IMR-90 (cell line): ENCODE data around the gene KDM5B.

ENCODE experiments used
- CEBPB ChIP-seq: IDR thresholded peaks from 2 replicates; pipeline ENCODE4 v1.6.1; 2012; ENCODE audit warnings: low read depth, low read length, improper control_type of control experiment
- CHD1 ChIP-seq: IDR thresholded peaks from 2 replicates; pipeline ENCODE4 v1.6.1; 2012; ENCODE audit warnings: low read depth, low read length, improper control_type of control experiment
- MAFK ChIP-seq: IDR thresholded peaks from 2 replicates; pipeline ENCODE4 v1.6.1; 2012; ENCODE audit warnings: low read depth, low read length, improper control_type of control experiment
- MAZ ChIP-seq: IDR thresholded peaks from 2 replicates; pipeline ENCODE4 v1.6.1; 2012; ENCODE audit warnings: low read depth, mild to moderate bottlenecking, low read length, improper control_type of control experiment, moderate library complexity, borderline replicate concordance
- MXI1 ChIP-seq: IDR thresholded peaks from 2 replicates; pipeline ENCODE4 v1.6.1; 2012; ENCODE audit warnings: low read depth, mild to moderate bottlenecking, low read length, moderate library complexity, borderline replicate concordance
- POLR2A ChIP-seq: IDR thresholded peaks from 2 replicates; pipeline ENCODE4 v1.6.1; 2012; ENCODE audit warnings: mild to moderate bottlenecking, low read depth, low read length
- RAD21 ChIP-seq: IDR thresholded peaks from 2 replicates; pipeline ENCODE4 v1.6.1; 2012; ENCODE audit warnings: low read length, improper control_type of control experiment
- RFX5 ChIP-seq: IDR thresholded peaks from 2 replicates; pipeline ENCODE4 v1.8.0; 2012; ENCODE audit warnings: low read depth, mild to moderate bottlenecking, low read length, moderate library complexity
- SMC3 ChIP-seq: fragments of 150-350 bp; IDR thresholded peaks from 2 replicates; pipeline ENCODE4 v1.6.1; 2016; ENCODE audit warnings: low read depth, mild to moderate bottlenecking, antibody characterized with exemption, low read length, moderate library complexity
- USF2 ChIP-seq: fragments of 150-350 bp; IDR thresholded peaks from 2 replicates; pipeline ENCODE4 v1.6.1; 2017; ENCODE audit warnings: mild to moderate bottlenecking, antibody characterized with exemption, low read length, low read depth
- TF ChIP-seq, protein P1 (sequence below): conservative IDR thresholded peaks from 2 replicates; pipeline ENCODE4 v1.5.1; 2012; ENCODE audit warnings: mild to moderate bottlenecking, low read depth, low read length, improper control_type of control experiment

DNA sequence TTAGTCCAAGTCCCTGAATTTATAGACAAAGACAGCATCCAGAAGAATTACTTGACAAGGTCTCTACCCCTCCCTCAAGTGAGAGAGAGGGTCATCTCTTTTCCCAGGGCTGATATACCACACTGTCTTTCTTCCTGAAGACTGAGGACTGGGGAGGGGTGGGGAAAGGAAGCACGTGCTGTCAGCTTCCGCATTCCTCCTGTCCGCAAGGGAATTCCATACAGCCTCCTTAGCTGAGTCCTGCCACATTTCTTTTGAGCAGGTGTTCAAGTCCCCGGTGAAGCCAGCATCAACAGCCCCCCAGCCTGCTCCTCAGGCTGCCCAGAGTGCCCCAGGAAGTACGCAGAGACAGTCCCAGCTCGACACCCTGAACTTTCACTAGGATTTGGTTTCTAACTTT lies 36.7 kb upstream of the KDM5B start:
- TF ChIP-seq MXI1, result no peak
- TF ChIP-seq, protein P1, sequence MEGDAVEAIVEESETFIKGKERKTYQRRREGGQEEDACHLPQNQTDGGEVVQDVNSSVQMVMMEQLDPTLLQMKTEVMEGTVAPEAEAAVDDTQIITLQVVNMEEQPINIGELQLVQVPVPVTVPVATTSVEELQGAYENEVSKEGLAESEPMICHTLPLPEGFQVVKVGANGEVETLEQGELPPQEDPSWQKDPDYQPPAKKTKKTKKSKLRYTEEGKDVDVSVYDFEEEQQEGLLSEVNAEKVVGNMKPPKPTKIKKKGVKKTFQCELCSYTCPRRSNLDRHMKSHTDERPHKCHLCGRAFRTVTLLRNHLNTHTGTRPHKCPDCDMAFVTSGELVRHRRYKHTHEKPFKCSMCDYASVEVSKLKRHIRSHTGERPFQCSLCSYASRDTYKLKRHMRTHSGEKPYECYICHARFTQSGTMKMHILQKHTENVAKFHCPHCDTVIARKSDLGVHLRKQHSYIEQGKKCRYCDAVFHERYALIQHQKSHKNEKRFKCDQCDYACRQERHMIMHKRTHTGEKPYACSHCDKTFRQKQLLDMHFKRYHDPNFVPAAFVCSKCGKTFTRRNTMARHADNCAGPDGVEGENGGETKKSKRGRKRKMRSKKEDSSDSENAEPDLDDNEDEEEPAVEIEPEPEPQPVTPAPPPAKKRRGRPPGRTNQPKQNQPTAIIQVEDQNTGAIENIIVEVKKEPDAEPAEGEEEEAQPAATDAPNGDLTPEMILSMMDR, result no peak
- no peak for TF ChIP-seq POLR2A
- no peak for TF ChIP-seq CEBPB
- TF ChIP-seq USF2, result 0 out of 2 replicates have a peak, but pooled peaks have one; percentile 11
- no peak for TF ChIP-seq CHD1
- no peak for TF ChIP-seq RAD21
- TF ChIP-seq SMC3, result no peak
- TF ChIP-seq MAZ, result no peak
- TF ChIP-seq MAFK, result no peak
- TF ChIP-seq RFX5, result no peak
